GM23338 (cell line): ENCODE data around the gene GPD1L. TPM values are rescaled to one million over a fixed set of nuclear protein-coding genes. Genes with fewer than 3 reads are reported as not detected.

Source experiments
- ATAC-seq: fragments of 200-7000 bp; cut with Tn5 transposase; 3 replicates; pipeline ENCODE4 v1.9.1; 2020
- DNase-seq: peaks from one replicate; pipeline ENCODE4 v3.0.0-alpha.2; 2015; ENCODE audit warnings: low spot score
- H2AFZ ChIP-seq: fragments of 200-600 bp; sonication (generic); 2 replicates; pipeline ENCODE4 v1.8.0; 2016; ENCODE audit warnings: antibody characterized with exemption, mild to moderate bottlenecking, moderate library complexity
- H3F3A ChIP-seq: fragments of 200-600 bp; sonication (generic); replicated peaks from 2 replicates; pipeline ENCODE4 v1.8.0; 2017; ENCODE audit warnings: antibody characterized with exemption, mixed run types, low read depth
- H3K27ac ChIP-seq: fragments of 200-600 bp; sonication (generic); 2 replicates; pipeline ENCODE4 v1.6.1; 2016; ENCODE audit warnings: low read depth
- H3K27me3 ChIP-seq: fragments of 200-600 bp; sonication (generic); 2 replicates; pipeline ENCODE4 v1.8.0; 2016; ENCODE audit warnings: mild to moderate bottlenecking, mixed run types, moderate library complexity; ENCODE audit not compliant: insufficient read depth
- H3K36me3 ChIP-seq: fragments of 200-600 bp; sonication (generic); 2 replicates; pipeline ENCODE4 v1.8.0; 2016; ENCODE audit warnings: mild to moderate bottlenecking; ENCODE audit not compliant: insufficient read depth
- H3K4me1 ChIP-seq: fragments of 200-600 bp; sonication (generic); 2 replicates; pipeline ENCODE4 v1.8.0; 2016; ENCODE audit warnings: mild to moderate bottlenecking, moderate library complexity; ENCODE audit not compliant: insufficient read depth
- H3K4me2 ChIP-seq: fragments of 200-600 bp; sonication (generic); 2 replicates; pipeline ENCODE4 v1.7.1; 2017; ENCODE audit warnings: mixed run types
- H3K4me3 ChIP-seq: fragments of 200-600 bp; sonication (generic); 2 replicates; pipeline ENCODE4 v1.6.1; 2016; ENCODE audit warnings: mixed run types
- H3K79me2 ChIP-seq: fragments of 200-600 bp; sonication (generic); replicated peaks from 2 replicates; pipeline ENCODE4 v1.8.0; 2017; ENCODE audit warnings: mild to moderate bottlenecking; ENCODE audit not compliant: insufficient read depth
- H3K9me2 ChIP-seq: fragments of 200-600 bp; sonication (generic); 2 replicates; pipeline ENCODE4 v1.8.0; 2017; ENCODE audit not compliant: insufficient read depth
- H4K20me1 ChIP-seq: fragments of 200-600 bp; sonication (generic); replicated peaks from 2 replicates; pipeline ENCODE4 v1.8.0; 2017; ENCODE audit warnings: mild to moderate bottlenecking; ENCODE audit not compliant: insufficient read depth
- H3K27ac Mint-ChIP-seq: 2 replicates; pipeline ENCODE4 v1.8.0; 2020; ENCODE audit warnings: inconsistent platforms, mild to moderate bottlenecking, moderate library complexity, mixed read lengths
- H3K27me3 Mint-ChIP-seq: 3 replicates; pipeline ENCODE4 v1.8.0; 2022; ENCODE audit warnings: low read depth, mild to moderate bottlenecking, moderate library complexity, mixed read lengths, inconsistent platforms; ENCODE audit not compliant: insufficient read depth, poor library complexity
- H3K36me3 Mint-ChIP-seq: 3 replicates; pipeline ENCODE4 v1.8.0; 2021; ENCODE audit warnings: low read depth, mild to moderate bottlenecking, inconsistent platforms, moderate library complexity, mixed read lengths
- H3K4me1 Mint-ChIP-seq: 3 replicates; pipeline ENCODE4 v1.8.0; 2020; ENCODE audit warnings: mild to moderate bottlenecking, inconsistent platforms, mixed read lengths
- H3K4me3 Mint-ChIP-seq: 3 replicates; pipeline ENCODE4 v1.8.0; 2021; ENCODE audit warnings: moderate library complexity, mild to moderate bottlenecking, inconsistent platforms, mixed read lengths
- H3K9me3 Mint-ChIP-seq: 3 replicates; pipeline ENCODE4 v1.8.0; 2020; ENCODE audit warnings: moderate library complexity, mild to moderate bottlenecking, inconsistent platforms, mixed read lengths
- EZH2 ChIP-seq: fragments of 200-600 bp; sonication (generic); IDR thresholded peaks from one replicate; pipeline ENCODE4 v1.8.0; 2017; ENCODE audit warnings: antibody characterized with exemption, mild to moderate bottlenecking, low read depth; ENCODE audit not compliant: unreplicated experiment
- EZH2phosphoT487 ChIP-seq: fragments of 200-600 bp; sonication (generic); IDR thresholded peaks from one replicate; pipeline ENCODE4 v1.8.1; 2018; ENCODE audit warnings: antibody characterized with exemption; ENCODE audit not compliant: unreplicated experiment
- JUNB ChIP-seq: IDR thresholded peaks from one replicate; pipeline ENCODE4 v1.6.1; 2016; ENCODE audit warnings: antibody characterized with exemption; ENCODE audit not compliant: unreplicated experiment
- NANOG ChIP-seq: IDR thresholded peaks from 2 replicates; pipeline ENCODE4 v1.6.1; 2016; ENCODE audit warnings: antibody characterized with exemption, borderline replicate concordance
- STAT1 ChIP-seq: IDR thresholded peaks from one replicate; pipeline ENCODE4 v1.6.1; 2016; ENCODE audit warnings: antibody characterized with exemption; ENCODE audit not compliant: unreplicated experiment
- ZNF114 ChIP-seq: fragments of 250-450 bp; sonication (Bioruptor Pico); IDR thresholded peaks from 2 replicates; pipeline ENCODE4 v1.5.0; 2020; ENCODE audit warnings: mild to moderate bottlenecking, moderate library complexity
- ZNF331 ChIP-seq: fragments of 250-450 bp; sonication (Bioruptor Pico); IDR thresholded peaks from 2 replicates; pipeline ENCODE4 v1.5.0; 2020; ENCODE audit warnings: low read depth, mild to moderate bottlenecking, moderate library complexity
- polyA plus RNA-seq: library from polyadenylated mRNA; unstranded; fragments of >200 nt; fragmentation: Nextera tagmentation; extraction: Ambion mirVana; gene quantifications from 2 replicates; pipeline ENCODE4 v1.2.1, GENCODE V29; 2016
- total RNA-seq: library from RNA; depleted of rRNA; stranded (reverse); fragments of >200 nt; shearing (Covaris generic); gene quantifications from 2 replicates; pipeline ENCODE4 v1.2.3, GENCODE V29; 2014
- TF ChIP-seq, protein P1 (sequence below): fragments of 250-450 bp; sonication (Bioruptor Pico); IDR thresholded peaks from 2 replicates; pipeline ENCODE4 v1.5.0; 2020; ENCODE audit warnings: mild to moderate bottlenecking, moderate library complexity
- TF ChIP-seq, protein P2 (sequence below): IDR thresholded peaks from 2 replicates; pipeline ENCODE4 v1.6.1; 2016; ENCODE audit warnings: antibody characterized with exemption
- TF ChIP-seq, protein P3 (sequence below), 2 experiments: fragments of 200-600 bp in 1 of 2; sonication (generic) in 1 of 2; conservative IDR thresholded peaks; 2 replicates each; pipeline versions ENCODE4 v1.5.1 to v1.6.1; 2016 to 2017; ENCODE audit warnings: antibody characterized with exemption in 2 of 2, low read depth in 2 of 2, mild to moderate bottlenecking in 2 of 2, moderate library complexity in 1 of 2

Gene GPD1L
- total and polyA plus RNA-seq, 2 experiments from 2014 or later: 2.0 to 6.4 TPM

DNA sequence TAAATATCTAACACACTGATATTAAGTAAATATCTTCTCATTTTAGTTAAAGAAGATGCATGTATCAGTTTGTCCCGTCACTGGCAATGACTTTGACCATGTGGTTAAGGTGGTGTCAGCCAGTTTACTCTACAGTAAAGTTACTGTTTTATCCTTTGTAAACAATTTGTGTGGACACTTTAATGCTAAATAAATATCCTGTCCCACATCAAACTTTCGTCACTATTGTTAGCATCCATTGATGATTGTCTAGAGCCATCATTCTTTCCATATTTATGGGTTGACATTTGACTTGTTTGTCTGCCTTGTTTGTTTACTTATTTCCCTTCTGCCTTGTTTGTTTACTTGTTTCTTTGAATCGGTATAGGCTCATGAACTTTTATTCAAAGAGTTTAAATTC lies 11.0 kb upstream of the GPD1L start (continued):
- TF ChIP-seq, protein P1, sequence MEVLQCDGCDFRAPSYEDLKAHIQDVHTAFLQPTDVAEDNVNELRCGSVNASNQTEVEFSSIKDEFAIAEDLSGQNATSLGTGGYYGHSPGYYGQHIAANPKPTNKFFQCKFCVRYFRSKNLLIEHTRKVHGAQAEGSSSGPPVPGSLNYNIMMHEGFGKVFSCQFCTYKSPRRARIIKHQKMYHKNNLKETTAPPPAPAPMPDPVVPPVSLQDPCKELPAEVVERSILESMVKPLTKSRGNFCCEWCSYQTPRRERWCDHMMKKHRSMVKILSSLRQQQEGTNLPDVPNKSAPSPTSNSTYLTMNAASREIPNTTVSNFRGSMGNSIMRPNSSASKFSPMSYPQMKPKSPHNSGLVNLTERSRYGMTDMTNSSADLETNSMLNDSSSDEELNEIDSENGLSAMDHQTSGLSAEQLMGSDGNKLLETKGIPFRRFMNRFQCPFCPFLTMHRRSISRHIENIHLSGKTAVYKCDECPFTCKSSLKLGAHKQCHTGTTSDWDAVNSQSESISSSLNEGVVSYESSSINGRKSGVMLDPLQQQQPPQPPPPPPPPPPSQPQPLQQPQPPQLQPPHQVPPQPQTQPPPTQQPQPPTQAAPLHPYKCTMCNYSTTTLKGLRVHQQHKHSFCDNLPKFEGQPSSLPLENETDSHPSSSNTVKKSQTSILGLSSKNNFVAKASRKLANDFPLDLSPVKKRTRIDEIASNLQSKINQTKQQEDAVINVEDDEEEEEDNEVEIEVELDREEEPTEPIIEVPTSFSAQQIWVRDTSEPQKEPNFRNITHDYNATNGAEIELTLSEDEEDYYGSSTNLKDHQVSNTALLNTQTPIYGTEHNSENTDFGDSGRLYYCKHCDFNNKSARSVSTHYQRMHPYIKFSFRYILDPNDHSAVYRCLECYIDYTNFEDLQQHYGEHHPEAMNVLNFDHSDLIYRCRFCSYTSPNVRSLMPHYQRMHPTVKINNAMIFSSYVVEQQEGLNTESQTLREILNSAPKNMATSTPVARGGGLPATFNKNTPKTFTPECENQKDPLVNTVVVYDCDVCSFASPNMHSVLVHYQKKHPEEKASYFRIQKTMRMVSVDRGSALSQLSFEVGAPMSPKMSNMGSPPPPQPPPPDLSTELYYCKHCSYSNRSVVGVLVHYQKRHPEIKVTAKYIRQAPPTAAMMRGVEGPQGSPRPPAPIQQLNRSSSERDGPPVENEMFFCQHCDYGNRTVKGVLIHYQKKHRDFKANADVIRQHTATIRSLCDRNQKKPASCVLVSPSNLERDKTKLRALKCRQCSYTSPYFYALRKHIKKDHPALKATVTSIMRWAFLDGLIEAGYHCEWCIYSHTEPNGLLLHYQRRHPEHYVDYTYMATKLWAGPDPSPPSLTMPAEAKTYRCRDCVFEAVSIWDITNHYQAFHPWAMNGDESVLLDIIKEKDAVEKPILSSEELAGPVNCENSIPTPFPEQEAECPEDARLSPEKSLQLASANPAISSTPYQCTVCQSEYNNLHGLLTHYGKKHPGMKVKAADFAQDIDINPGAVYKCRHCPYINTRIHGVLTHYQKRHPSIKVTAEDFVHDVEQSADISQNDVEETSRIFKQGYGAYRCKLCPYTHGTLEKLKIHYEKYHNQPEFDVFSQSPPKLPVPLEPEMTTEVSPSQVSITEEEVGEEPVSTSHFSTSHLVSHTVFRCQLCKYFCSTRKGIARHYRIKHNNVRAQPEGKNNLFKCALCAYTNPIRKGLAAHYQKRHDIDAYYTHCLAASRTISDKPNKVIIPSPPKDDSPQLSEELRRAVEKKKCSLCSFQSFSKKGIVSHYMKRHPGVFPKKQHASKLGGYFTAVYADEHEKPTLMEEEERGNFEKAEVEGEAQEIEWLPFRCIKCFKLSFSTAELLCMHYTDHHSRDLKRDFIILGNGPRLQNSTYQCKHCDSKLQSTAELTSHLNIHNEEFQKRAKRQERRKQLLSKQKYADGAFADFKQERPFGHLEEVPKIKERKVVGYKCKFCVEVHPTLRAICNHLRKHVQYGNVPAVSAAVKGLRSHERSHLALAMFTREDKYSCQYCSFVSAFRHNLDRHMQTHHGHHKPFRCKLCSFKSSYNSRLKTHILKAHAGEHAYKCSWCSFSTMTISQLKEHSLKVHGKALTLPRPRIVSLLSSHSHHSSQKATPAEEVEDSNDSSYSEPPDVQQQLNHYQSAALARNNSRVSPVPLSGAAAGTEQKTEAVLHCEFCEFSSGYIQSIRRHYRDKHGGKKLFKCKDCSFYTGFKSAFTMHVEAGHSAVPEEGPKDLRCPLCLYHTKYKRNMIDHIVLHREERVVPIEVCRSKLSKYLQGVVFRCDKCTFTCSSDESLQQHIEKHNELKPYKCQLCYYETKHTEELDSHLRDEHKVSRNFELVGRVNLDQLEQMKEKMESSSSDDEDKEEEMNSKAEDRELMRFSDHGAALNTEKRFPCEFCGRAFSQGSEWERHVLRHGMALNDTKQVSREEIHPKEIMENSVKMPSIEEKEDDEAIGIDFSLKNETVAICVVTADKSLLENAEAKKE (CRISPR knock-in tag): no peak
- TF ChIP-seq ZNF331 (CRISPR knock-in tag) (no peak), ZNF114 (no peak), JUNB (no peak), STAT1 (no peak), EZH2 (no peak)
- TF ChIP-seq, protein P2, sequence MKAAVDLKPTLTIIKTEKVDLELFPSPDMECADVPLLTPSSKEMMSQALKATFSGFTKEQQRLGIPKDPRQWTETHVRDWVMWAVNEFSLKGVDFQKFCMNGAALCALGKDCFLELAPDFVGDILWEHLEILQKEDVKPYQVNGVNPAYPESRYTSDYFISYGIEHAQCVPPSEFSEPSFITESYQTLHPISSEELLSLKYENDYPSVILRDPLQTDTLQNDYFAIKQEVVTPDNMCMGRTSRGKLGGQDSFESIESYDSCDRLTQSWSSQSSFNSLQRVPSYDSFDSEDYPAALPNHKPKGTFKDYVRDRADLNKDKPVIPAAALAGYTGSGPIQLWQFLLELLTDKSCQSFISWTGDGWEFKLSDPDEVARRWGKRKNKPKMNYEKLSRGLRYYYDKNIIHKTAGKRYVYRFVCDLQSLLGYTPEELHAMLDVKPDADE: no peak

DNA sequence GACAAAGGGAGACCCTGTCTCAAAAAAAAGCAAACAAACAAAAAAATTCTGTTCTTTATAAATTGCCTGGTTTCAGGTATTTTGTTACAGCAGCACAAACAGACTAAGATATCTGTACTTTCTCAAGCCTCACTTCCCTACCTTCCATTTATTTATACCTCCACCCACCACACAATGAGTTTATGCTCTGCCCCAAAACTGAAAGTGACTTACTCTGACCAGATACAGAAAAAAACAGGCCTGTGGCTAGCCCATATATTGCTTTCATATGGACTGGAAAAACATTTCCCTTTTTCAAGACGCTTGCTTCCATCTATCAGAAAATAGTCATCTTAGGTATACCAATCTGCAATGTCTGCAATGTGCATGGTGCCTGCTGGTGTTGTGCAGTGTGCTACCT lies 8.7 kb upstream of the GPD1L start:
- no peak overlapping the region for H3K4me3 ChIP-seq
- H3K79me2 ChIP-seq: no peaks in the 10 kb centered on the region
- no peaks in the 10 kb centered on the region for H3K4me1 Mint-ChIP-seq
- no peak overlapping the region for H3K27ac ChIP-seq
- no peak overlapping the region for H2AFZ ChIP-seq
- H3K9me2 ChIP-seq: no peaks in the 10 kb centered on the region
- no peaks in the 10 kb centered on the region for H3F3A ChIP-seq
- ATAC-seq (no peak), DNase-seq (no peak)
- H3K36me3 Mint-ChIP-seq: peaks cover 9% of the 10 kb centered on the region
- no peaks in the 10 kb centered on the region for H4K20me1 ChIP-seq
- H3K9me3 Mint-ChIP-seq: peaks cover 24% of the 10 kb centered on the region
- H3K27me3 ChIP-seq: no peaks in the 10 kb centered on the region
- peaks cover 12% of the 10 kb centered on the region for H3K36me3 ChIP-seq
- no peak overlapping the region for H3K4me3 Mint-ChIP-seq
- H3K27ac Mint-ChIP-seq: no peak overlapping the region
- H3K27me3 Mint-ChIP-seq: peaks cover 2% of the 10 kb centered on the region
- H3K4me2 ChIP-seq: no peak overlapping the region
- no peaks in the 10 kb centered on the region for H3K4me1 ChIP-seq
- no peak for TF ChIP-seq NANOG
- TF ChIP-seq, protein P3, sequence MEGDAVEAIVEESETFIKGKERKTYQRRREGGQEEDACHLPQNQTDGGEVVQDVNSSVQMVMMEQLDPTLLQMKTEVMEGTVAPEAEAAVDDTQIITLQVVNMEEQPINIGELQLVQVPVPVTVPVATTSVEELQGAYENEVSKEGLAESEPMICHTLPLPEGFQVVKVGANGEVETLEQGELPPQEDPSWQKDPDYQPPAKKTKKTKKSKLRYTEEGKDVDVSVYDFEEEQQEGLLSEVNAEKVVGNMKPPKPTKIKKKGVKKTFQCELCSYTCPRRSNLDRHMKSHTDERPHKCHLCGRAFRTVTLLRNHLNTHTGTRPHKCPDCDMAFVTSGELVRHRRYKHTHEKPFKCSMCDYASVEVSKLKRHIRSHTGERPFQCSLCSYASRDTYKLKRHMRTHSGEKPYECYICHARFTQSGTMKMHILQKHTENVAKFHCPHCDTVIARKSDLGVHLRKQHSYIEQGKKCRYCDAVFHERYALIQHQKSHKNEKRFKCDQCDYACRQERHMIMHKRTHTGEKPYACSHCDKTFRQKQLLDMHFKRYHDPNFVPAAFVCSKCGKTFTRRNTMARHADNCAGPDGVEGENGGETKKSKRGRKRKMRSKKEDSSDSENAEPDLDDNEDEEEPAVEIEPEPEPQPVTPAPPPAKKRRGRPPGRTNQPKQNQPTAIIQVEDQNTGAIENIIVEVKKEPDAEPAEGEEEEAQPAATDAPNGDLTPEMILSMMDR (conservative IDR thresholded peaks at IDR 0.05; ENCODE audit: low read depth in 2 of 2): no peak
- TF ChIP-seq EZH2phosphoT487: no peak
- no peak for TF ChIP-seq ZNF331 (CRISPR knock-in tag)
